NCI-H345 treated with DMSO at 0.1 percent for 48 hours (cell line): ENCODE results near the gene CHP2.
A peak's percentile ranks its signal among the peaks of the same experiment; 100 is the strongest.
"Not testable (repeated sequence)": the region's sequence is repeated elsewhere in the genome, so short reads cannot be mapped to it uniquely, and the experiment has no call there.

ENCODE experiments used
- DNase-seq: peaks from one replicate; lab custom pipeline; 2025; ENCODE audit not compliant: unreplicated experiment; lab: John Stamatoyannopoulos, UW

Gene CHP2

GRCh38 chr16:23742766-23743165 is 12.1 kb upstream of the CHP2 start:
- no peak for DNase-seq

- DNase-seq: no peak
Observed at GRCh38 chr16:23745263-23745662, 9.6 kb upstream of the CHP2 start.

- no peak for DNase-seq
Observed at GRCh38 chr16:23748630-23749029, 6.2 kb upstream of the CHP2 start.

- DNase-seq: not testable (repeated sequence)
Observed at GRCh38 chr16:23751053-23751452, 3.8 kb upstream of the CHP2 start.

GRCh38 chr16:23753908-23754593 is 775 bp upstream of the CHP2 start:
- no peak for DNase-seq

GRCh38 chr16:23755484-23755809 is 621 bp downstream of the CHP2 start:
- no peak for DNase-seq

- DNase-seq: no peak
Observed at GRCh38 chr16:23757116-23757515, 2.3 kb downstream of the CHP2 start.

- DNase-seq: no peak
Observed at GRCh38 chr16:23757937-23758619, 3.3 kb downstream of the CHP2 start.

GRCh38 chr16:23765933-23766332 is 11.1 kb downstream of the CHP2 start:
- DNase-seq: no peak

GRCh38 chr16:23768581-23768980 is 13.8 kb downstream of the CHP2 start:
- no peak for DNase-seq

GRCh38 chr16:23771027-23771426 is 16.2 kb downstream of the CHP2 start:
- DNase-seq: no peak

GRCh38 chr16:23771642-23772041 is 16.8 kb downstream of the CHP2 start:
- no peak for DNase-seq

GRCh38 chr16:23773339-23773738 is 18.5 kb downstream of the CHP2 start:
- DNase-seq: no peak

- DNase-seq: peak; percentile 9
Observed at GRCh38 chr16:23781176-23781575, 26.4 kb downstream of the CHP2 start.

- DNase-seq: no peak
Observed at GRCh38 chr16:23784811-23785447, 30.1 kb downstream of the CHP2 start.

GRCh38 chr16:23785842-23786241 is 31.0 kb downstream of the CHP2 start:
- no peak for DNase-seq

GRCh38 chr16:23786964-23787561 is 32.2 kb downstream of the CHP2 start:
- DNase-seq: no peak

GRCh38 chr16:23788685-23789084 is 33.9 kb downstream of the CHP2 start:
- no peak for DNase-seq

- no peak for DNase-seq
Observed at GRCh38 chr16:23795378-23795777, 40.6 kb downstream of the CHP2 start.

- DNase-seq: no peak
Observed at GRCh38 chr16:23796941-23797340, 42.1 kb downstream of the CHP2 start.

GRCh38 chr16:23801378-23801777 is 46.6 kb downstream of the CHP2 start:
- peak; percentile 18 for DNase-seq

- no peak for DNase-seq
Observed at GRCh38 chr16:23802776-23803175, 48.0 kb downstream of the CHP2 start.
